ENCODE measurements around the gene CTNND2. TPM values are rescaled to one million over a fixed set of nuclear protein-coding genes. Genes with fewer than 3 reads are reported as not detected.

CTNND2 gene
- total RNA-seq, 2 donors from 2014 or later: not detected

DNA sequence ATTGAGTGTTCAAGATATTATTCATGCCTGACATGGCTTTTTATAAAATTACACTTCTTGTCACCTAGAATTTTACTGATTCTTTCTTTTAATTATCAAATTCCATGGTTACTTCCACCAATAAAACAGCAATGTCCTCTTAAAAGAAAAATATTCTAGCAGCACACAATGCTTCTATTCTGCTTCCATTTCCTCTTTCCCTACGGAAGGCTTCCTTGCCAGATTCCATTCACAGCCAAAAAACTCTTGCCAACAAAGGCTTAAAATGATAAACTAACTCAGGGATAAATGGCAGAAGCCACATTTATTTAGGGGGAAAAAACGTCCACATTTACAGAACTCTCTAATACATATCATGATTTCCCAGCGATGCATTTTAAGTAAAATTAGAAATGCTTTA is 111.6 kb downstream of the CTNND2 start:
- Histone ChIP-seq H3K4me1 (ENCODE audit: control insufficient read depth in 1 of 2, low read depth in 2 of 2) (no peaks in the 10 kb centered on the region), H3K27me3 (replicated peaks; ENCODE audit: insufficient read depth) (no peaks in the 10 kb centered on the region), H3K9me3 (no peaks in the 10 kb centered on the region), H3K36me3 (no peaks in the 10 kb centered on the region), H3K27ac (no peak overlapping the region), H3K4me3 (no peak overlapping the region)
- no peak for ATAC-seq (ENCODE audit: insufficient number of reproducible peaks, low FRiP score, low read depth)
- TF ChIP-seq, protein P1, sequence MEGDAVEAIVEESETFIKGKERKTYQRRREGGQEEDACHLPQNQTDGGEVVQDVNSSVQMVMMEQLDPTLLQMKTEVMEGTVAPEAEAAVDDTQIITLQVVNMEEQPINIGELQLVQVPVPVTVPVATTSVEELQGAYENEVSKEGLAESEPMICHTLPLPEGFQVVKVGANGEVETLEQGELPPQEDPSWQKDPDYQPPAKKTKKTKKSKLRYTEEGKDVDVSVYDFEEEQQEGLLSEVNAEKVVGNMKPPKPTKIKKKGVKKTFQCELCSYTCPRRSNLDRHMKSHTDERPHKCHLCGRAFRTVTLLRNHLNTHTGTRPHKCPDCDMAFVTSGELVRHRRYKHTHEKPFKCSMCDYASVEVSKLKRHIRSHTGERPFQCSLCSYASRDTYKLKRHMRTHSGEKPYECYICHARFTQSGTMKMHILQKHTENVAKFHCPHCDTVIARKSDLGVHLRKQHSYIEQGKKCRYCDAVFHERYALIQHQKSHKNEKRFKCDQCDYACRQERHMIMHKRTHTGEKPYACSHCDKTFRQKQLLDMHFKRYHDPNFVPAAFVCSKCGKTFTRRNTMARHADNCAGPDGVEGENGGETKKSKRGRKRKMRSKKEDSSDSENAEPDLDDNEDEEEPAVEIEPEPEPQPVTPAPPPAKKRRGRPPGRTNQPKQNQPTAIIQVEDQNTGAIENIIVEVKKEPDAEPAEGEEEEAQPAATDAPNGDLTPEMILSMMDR (IDR thresholded peaks at IDR 0.05): no peak
- no peak for DNase-seq (ENCODE audit: low spot score)

DNA sequence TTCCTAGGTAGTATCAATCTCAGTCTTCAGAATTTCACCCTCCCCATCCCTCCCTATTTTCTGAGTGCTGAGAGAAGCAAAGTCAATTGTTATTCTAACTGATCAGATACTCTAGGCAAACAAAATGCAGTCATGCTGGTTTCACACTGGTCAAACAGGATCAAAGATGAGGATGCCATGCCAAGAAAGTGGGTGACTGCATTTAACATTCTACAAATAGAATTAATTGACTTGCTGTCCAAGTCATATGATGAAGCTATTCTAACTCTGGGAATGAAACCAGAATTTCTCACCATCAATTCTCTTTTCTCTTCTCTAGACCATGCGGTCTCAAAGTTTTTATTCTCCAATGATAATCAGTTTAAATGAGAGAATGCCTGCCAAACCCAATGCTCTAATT is 112.5 kb downstream of the CTNND2 start:
- Histone ChIP-seq H3K4me1 (ENCODE audit: control insufficient read depth in 1 of 2, low read depth in 2 of 2) (no peaks in the 10 kb centered on the region), H3K27me3 (replicated peaks; ENCODE audit: insufficient read depth) (no peaks in the 10 kb centered on the region), H3K36me3 (no peaks in the 10 kb centered on the region), H3K27ac (no peak overlapping the region), H3K9me3 (no peaks in the 10 kb centered on the region), H3K4me3 (no peak overlapping the region)
- no peak for ATAC-seq (ENCODE audit: insufficient number of reproducible peaks, low FRiP score, low read depth)
- TF ChIP-seq, protein P1 (IDR thresholded peaks at IDR 0.05): no peak
- no peak for DNase-seq (ENCODE audit: low spot score)

DNA sequence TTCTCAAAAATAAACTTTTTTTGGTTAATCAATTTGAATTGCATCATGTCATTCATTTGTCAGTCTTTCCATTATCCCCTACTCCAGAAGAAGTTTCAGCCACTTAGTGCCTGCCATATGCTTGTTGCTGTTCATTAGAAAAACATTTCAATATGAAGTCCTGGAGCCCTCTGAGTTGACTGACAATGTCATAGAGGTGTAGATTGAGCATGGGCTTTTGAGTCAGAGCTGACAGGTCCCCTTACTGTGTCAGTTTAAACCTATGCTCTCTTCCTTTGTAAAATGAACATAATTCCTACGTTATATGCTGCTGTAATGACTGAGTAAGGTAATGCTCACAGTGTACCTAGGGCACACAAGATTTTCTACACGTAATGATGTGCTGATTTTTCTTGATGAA is 114.0 kb downstream of the CTNND2 start:
- TF ChIP-seq, protein P1 (IDR thresholded peaks at IDR 0.05): no peak
- ATAC-seq (ENCODE audit: insufficient number of reproducible peaks, low FRiP score, low read depth) (no peak), DNase-seq (ENCODE audit: low spot score) (no peak)
- H3K4me3 ChIP-seq: no peak overlapping the region
- no peak overlapping the region for H3K27ac ChIP-seq
- H3K27me3 ChIP-seq (replicated peaks; ENCODE audit: insufficient read depth): no peaks in the 10 kb centered on the region
- H3K4me1 ChIP-seq (ENCODE audit: control insufficient read depth in 1 of 2, low read depth in 2 of 2): no peaks in the 10 kb centered on the region
- H3K36me3 ChIP-seq: no peaks in the 10 kb centered on the region
- no peaks in the 10 kb centered on the region for H3K9me3 ChIP-seq

DNA sequence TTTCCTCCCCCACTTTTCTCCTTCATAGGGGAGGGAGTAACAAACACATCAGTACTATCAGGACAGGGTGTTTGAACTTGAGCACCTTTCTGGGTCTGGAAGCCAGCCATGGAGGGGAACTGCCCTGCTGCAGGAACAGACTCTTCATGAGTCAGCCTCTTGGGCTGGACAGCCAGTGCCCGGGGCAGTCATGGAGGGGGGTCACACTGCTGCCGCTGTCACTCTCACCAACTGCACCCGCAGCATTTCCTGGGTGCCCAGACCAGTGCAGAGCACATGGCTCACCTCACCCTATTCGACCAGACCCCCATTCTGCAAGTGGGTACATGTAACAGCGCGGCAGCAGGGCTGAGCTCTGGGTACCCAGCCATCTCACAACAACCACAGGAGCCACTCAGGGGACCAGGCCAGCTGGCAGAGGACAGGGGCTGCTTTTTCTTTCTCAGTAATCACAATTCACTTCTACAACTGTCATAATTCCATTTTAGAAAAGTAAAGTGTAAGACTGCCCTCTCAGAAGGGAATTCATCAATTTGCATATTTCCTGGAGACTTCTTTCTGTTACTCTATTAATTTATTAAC is 118.4 kb downstream of the CTNND2 start:
- Histone ChIP-seq H3K27ac (no peak overlapping the region), H3K4me3 (no peak overlapping the region), H3K27me3 (replicated peaks; ENCODE audit: insufficient read depth) (no peaks in the 10 kb centered on the region), H3K36me3 (no peaks in the 10 kb centered on the region), H3K9me3 (no peaks in the 10 kb centered on the region), H3K4me1 (ENCODE audit: control insufficient read depth in 1 of 2, low read depth in 2 of 2) (no peaks in the 10 kb centered on the region)
- ATAC-seq (ENCODE audit: insufficient number of reproducible peaks, low FRiP score, low read depth) (no peak), DNase-seq (ENCODE audit: low spot score) (no peak)
- TF ChIP-seq, protein P1 (IDR thresholded peaks at IDR 0.05): no peak

DNA sequence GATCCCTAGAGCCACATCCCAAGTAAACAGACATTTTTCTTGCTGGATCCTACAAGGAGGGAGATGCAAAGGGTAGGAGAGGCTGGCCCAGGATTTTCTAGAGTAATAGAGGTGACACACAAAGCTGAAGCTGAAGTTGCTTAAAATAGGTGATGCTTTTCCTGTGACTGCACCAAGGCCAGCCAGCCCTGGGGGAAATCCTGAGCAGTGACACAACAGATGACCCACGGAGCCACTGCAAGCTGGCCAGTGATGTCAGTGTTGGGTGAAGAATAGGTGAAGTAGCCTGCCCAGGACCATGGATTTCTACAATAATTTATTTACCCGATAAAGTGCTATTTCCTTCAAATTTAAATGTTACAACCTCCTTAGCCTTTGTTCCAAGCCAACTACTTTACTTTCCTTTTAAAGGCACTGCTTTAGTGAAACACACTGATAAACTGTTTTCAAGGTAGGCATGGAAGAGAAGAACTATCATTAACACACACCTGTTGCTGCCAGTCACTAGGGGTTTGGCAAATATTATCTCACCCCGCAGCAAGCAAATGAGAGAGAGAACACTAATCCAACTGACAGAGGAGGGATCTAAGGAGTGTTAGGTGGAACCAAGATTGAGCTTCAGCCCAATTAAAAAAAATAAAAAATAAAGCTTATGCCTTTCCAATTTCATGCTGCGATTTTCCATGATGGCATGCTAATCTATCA is 123.5 kb downstream of the CTNND2 start:
- no peaks in the 10 kb centered on the region for H3K4me1 ChIP-seq (ENCODE audit: control insufficient read depth in 1 of 2, low read depth in 2 of 2)
- ATAC-seq (ENCODE audit: insufficient number of reproducible peaks, low FRiP score, low read depth) (no peak), DNase-seq (ENCODE audit: low spot score) (no peak)
- no peak overlapping the region for H3K27ac ChIP-seq
- no peaks in the 10 kb centered on the region for H3K27me3 ChIP-seq (replicated peaks; ENCODE audit: insufficient read depth)
- no peak overlapping the region for H3K4me3 ChIP-seq
- no peaks in the 10 kb centered on the region for H3K36me3 ChIP-seq
- H3K9me3 ChIP-seq: no peaks in the 10 kb centered on the region
- TF ChIP-seq, protein P1 (IDR thresholded peaks at IDR 0.05): no peak

Data from thoracic aorta (tissue), 2 donors.